ENCODE results near the gene MCRIP2. TPM values are rescaled to one million over a fixed set of nuclear protein-coding genes. Genes with fewer than 3 reads are reported as not detected.
A peak's percentile ranks its signal among the peaks of the same experiment; 100 is the strongest.

MCRIP2 gene
- total RNA-seq, 2 experiments from 2014 or later: 35.4 to 43.0 TPM

- H3K4me1 Mint-ChIP-seq: no peaks in the 10 kb centered on the region
- DNase-seq: no peak
- H3K4me3 Mint-ChIP-seq: no peak overlapping the region
- no peak for ATAC-seq (ENCODE audit: low read depth)
- POLR2A ChIA-PET: interaction anchor here (1.5 kb wide), 1 partner anchor 25 kb away, joined by 3 read pairs; no protein-coding TSS in a partner anchor
- no peaks in the 10 kb centered on the region for H3K9me3 Mint-ChIP-seq
- no peak overlapping the region for H3K27ac Mint-ChIP-seq
- H3K36me3 Mint-ChIP-seq: no peaks in the 10 kb centered on the region
- H3K27me3 Mint-ChIP-seq: no peaks in the 10 kb centered on the region
Observed at GRCh38 chr16:654034-654433, 12.4 kb downstream of the MCRIP2 start.

- Mint-ChIP-seq H3K36me3 (no peaks in the 10 kb centered on the region), H3K9me3 (no peaks in the 10 kb centered on the region), H3K27ac (no peak overlapping the region), H3K27me3 (no peaks in the 10 kb centered on the region), H3K4me1 (peaks cover 2% of the 10 kb centered on the region), H3K4me3 (no peak overlapping the region)
- ATAC-seq (ENCODE audit: low read depth) (no peak), DNase-seq (no peak)
- POLR2A ChIA-PET: no interaction called here
Observed at GRCh38 chr16:657487-657886, 15.9 kb downstream of the MCRIP2 start.

GRCh38 chr16:658679-659571 is 17.3 kb downstream of the MCRIP2 start:
- Mint-ChIP-seq H3K9me3 (no peaks in the 10 kb centered on the region), H3K4me1 (peaks cover 2% of the 10 kb centered on the region), H3K4me3 (no peak overlapping the region), H3K36me3 (peaks cover 2% of the 10 kb centered on the region), H3K27me3 (no peaks in the 10 kb centered on the region), H3K27ac (peak overlapping the region; percentile 42)
- DNase-seq (no peak), ATAC-seq (ENCODE audit: low read depth) (no peak)
- POLR2A ChIA-PET: interaction anchor here (1.0 to 1.2 kb wide), 2 partner anchors 8 to 126 kb away, joined by 3 read pairs; no protein-coding TSS in a partner anchor

DNA sequence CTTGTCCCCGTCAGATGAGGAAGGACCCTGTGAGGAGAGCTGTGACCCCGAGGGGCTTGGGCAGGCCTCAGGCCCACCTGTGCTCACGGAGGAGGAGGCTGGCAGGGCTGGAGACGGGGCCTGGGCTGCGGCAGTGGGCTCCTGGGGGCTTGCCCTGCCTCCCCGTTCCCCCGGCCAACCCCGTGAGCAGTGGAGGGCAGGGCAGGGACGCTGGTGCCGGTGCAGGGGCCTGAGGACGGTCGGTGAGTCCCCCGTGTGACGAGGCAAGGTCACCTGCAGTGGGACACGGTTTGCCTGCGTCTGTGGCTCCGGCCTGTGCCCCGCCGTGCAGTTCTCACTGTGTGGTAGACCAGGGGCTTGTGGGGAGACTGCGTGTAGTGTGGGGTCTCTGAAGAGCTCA is 18.0 kb downstream of the MCRIP2 start:
- no peak overlapping the region for H3K27ac Mint-ChIP-seq
- POLR2A ChIA-PET: interaction anchor here (1.0 to 1.2 kb wide), 2 partner anchors 9 to 125 kb away, joined by 3 read pairs; no protein-coding TSS in a partner anchor
- H3K4me3 Mint-ChIP-seq: no peak overlapping the region
- peaks cover 2% of the 10 kb centered on the region for H3K36me3 Mint-ChIP-seq
- ATAC-seq (ENCODE audit: low read depth) (no peak), DNase-seq (no peak)
- H3K9me3 Mint-ChIP-seq: no peaks in the 10 kb centered on the region
- no peaks in the 10 kb centered on the region for H3K27me3 Mint-ChIP-seq
- H3K4me1 Mint-ChIP-seq: peaks cover 2% of the 10 kb centered on the region

DNA sequence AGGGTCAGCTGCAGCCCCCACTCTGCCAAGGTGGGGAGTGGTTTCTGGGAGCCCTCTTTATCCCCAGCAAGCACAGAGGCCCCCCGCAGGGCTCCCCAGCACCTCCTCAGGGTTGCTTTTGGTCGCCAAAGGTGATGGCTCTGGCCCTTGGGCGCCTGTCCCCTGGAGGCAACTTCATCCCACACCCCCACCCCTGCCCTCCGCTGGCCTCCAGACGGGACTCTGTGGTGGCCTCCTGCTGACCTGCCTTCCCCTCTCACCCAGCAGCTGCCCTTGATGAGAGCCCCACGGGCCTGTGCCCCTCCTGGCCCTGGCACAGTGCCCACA is 18.5 kb downstream of the MCRIP2 start:
- no peaks in the 10 kb centered on the region for H3K27me3 Mint-ChIP-seq
- peaks cover 2% of the 10 kb centered on the region for H3K36me3 Mint-ChIP-seq
- no peak for ATAC-seq (ENCODE audit: low read depth)
- peaks cover 2% of the 10 kb centered on the region for H3K4me1 Mint-ChIP-seq
- no peaks in the 10 kb centered on the region for H3K9me3 Mint-ChIP-seq
- DNase-seq: no peak
- POLR2A ChIA-PET: interaction anchor here (1.0 to 1.2 kb wide), 2 partner anchors 9 to 125 kb away, joined by 3 read pairs; no protein-coding TSS in a partner anchor
- no peak overlapping the region for H3K4me3 Mint-ChIP-seq
- H3K27ac Mint-ChIP-seq: no peak overlapping the region

DNA sequence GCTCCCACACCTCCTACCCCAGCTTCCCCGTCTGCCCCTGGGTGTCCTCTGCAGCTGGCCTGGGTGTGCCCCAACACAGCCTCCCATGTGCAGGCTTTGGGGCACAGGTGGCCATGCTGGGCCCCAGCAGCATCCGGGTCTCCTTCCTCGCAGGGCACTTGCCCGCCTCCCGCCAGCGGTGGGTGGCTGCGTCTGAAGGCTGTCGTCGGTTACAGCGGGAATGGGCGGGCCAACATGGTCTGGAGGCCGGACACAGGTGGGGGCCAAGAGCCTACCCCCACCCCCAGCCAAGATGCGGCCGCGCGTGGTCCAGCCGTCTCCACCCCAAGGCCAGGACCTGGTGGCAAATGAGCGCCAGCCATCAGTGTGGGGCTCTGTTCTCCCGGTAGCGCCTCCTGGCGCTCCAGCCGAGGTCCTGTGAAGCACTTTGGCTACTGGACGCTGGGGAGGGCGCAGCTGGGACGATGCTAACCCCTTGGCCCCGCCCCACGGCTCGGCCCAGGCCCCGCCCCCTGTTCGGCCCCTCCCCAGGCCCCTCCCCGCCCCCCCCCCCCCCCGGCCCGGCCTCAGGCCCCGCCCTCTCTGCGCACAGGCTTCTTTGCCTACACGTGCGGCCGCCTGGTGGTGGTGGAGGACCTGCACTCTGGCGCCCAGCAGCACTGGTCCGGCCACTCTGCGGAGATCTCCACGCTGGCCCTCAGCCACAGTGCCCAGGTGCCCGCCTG is 19.0 kb downstream of the MCRIP2 start:
- peak; percentile 43 for ATAC-seq (ENCODE audit: low read depth)
- DNase-seq: peak; percentile 75
- no peaks in the 10 kb centered on the region for H3K9me3 Mint-ChIP-seq
- H3K4me1 Mint-ChIP-seq: peaks cover 2% of the 10 kb centered on the region
- peaks cover 2% of the 10 kb centered on the region for H3K36me3 Mint-ChIP-seq
- no peak overlapping the region for H3K27ac Mint-ChIP-seq
- H3K27me3 Mint-ChIP-seq: no peaks in the 10 kb centered on the region
- no peak overlapping the region for H3K4me3 Mint-ChIP-seq
- POLR2A ChIA-PET: interaction anchor here (1.0 to 1.2 kb wide), 2 partner anchors 10 to 124 kb away, joined by 3 read pairs; no protein-coding TSS in a partner anchor

- peaks cover 2% of the 10 kb centered on the region for H3K36me3 Mint-ChIP-seq
- ATAC-seq (ENCODE audit: low read depth) (no peak), DNase-seq (no peak)
- H3K27me3 Mint-ChIP-seq: no peaks in the 10 kb centered on the region
- POLR2A ChIA-PET: interaction anchor here (1.2 kb wide), 1 partner anchor 12 kb away, joined by 3 read pairs; the partner anchor contains the start of gene WDR90
- H3K4me3 Mint-ChIP-seq: no peak overlapping the region
- H3K9me3 Mint-ChIP-seq: no peaks in the 10 kb centered on the region
- H3K4me1 Mint-ChIP-seq: peaks cover 2% of the 10 kb centered on the region
- H3K27ac Mint-ChIP-seq: no peak overlapping the region
Observed at GRCh38 chr16:661184-661821, 19.7 kb downstream of the MCRIP2 start.

- peaks cover 2% of the 10 kb centered on the region for H3K4me1 Mint-ChIP-seq
- peaks cover 2% of the 10 kb centered on the region for H3K36me3 Mint-ChIP-seq
- POLR2A ChIA-PET: interaction anchor here (0.7 to 1.2 kb wide), 2 partner anchors 11 to 13 kb away, joined by 3 read pairs; partner anchors contain the start of gene WDR90
- DNase-seq: no peak
- no peaks in the 10 kb centered on the region for H3K9me3 Mint-ChIP-seq
- no peaks in the 10 kb centered on the region for H3K27me3 Mint-ChIP-seq
- H3K27ac Mint-ChIP-seq: no peak overlapping the region
- no peak for ATAC-seq (ENCODE audit: low read depth)
- H3K4me3 Mint-ChIP-seq: no peak overlapping the region
Observed at GRCh38 chr16:662095-662494, 20.5 kb downstream of the MCRIP2 start.

DNA sequence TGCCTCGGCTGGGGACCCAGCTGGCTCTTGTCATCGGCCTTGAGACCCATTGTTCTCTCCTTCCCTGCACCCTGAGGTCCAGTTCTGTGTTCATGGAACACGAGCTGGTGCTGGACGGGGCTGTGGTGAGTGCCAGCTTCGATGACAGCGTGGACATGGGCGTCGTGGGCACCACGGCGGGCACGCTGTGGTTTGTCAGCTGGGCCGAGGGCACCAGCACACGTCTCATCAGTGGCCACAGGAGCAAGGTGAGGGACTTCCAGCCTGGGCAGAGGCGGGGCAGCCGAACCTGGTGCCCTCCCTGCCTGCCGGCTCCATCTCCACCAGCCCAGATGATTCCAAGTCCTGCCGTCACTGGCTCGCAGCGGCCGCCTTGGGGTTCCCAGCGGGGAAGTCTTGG is 21.0 kb downstream of the MCRIP2 start:
- H3K4me1 Mint-ChIP-seq: peaks cover 2% of the 10 kb centered on the region
- no peaks in the 10 kb centered on the region for H3K27me3 Mint-ChIP-seq
- H3K4me3 Mint-ChIP-seq: no peak overlapping the region
- DNase-seq (no peak), ATAC-seq (ENCODE audit: low read depth) (no peak)
- H3K36me3 Mint-ChIP-seq: peaks cover 2% of the 10 kb centered on the region
- H3K9me3 Mint-ChIP-seq: no peaks in the 10 kb centered on the region
- POLR2A ChIA-PET: interaction anchor here (0.7 to 1.2 kb wide), 2 partner anchors 12 to 13 kb away, joined by 3 read pairs; partner anchors contain the start of gene WDR90
- H3K27ac Mint-ChIP-seq: no peak overlapping the region

- H3K27ac Mint-ChIP-seq: no peak overlapping the region
- no peaks in the 10 kb centered on the region for H3K27me3 Mint-ChIP-seq
- ATAC-seq (ENCODE audit: low read depth) (no peak), DNase-seq (no peak)
- POLR2A ChIA-PET: interaction anchor here (1.7 to 2.5 kb wide), 2 partner anchors 23 to 31 kb away, joined by 4 to 9 read pairs; partner anchors contain the start of genes METTL26 and WDR24
- no peak overlapping the region for H3K4me3 Mint-ChIP-seq
- peaks cover 2% of the 10 kb centered on the region for H3K36me3 Mint-ChIP-seq
- H3K4me1 Mint-ChIP-seq: peaks cover 4% of the 10 kb centered on the region
- H3K9me3 Mint-ChIP-seq: no peaks in the 10 kb centered on the region
Observed at GRCh38 chr16:666572-666971, 24.9 kb downstream of the MCRIP2 start.

GRCh38 chr16:667113-667779 is 25.6 kb downstream of the MCRIP2 start:
- Mint-ChIP-seq H3K36me3 (peaks cover 2% of the 10 kb centered on the region), H3K27ac (peak overlapping the region; percentile 84), H3K4me1 (peaks cover 4% of the 10 kb centered on the region), H3K4me3 (peak overlapping the region; percentile 78), H3K27me3 (no peaks in the 10 kb centered on the region), H3K9me3 (no peaks in the 10 kb centered on the region)
- peak; percentile 1 for ATAC-seq (ENCODE audit: low read depth)
- POLR2A ChIA-PET: interaction anchor here (0.5 to 2.5 kb wide), 8 partner anchors 12 to 433 kb away, joined by 3 to 18 read pairs (median 4); partner anchors contain the start of genes CIAO3, METTL26, STUB1 and WDR24
- DNase-seq: no peak

- Mint-ChIP-seq H3K27ac (peak within 1 kb of the TSS; percentile 84), H3K4me1 (peaks cover 4% of the 10 kb centered on the region), H3K9me3 (no peaks in the 10 kb centered on the region), H3K4me3 (peak within 1 kb of the TSS; percentile 78), H3K36me3 (peaks cover 1% of the 10 kb centered on the region), H3K27me3 (no peaks in the 10 kb centered on the region)
- DNase-seq (peak; percentile 97), ATAC-seq (ENCODE audit: low read depth) (peak; percentile 92)
- POLR2A ChIA-PET: interaction anchor here (0.5 to 2.5 kb wide), 8 partner anchors 11 to 434 kb away, joined by 3 to 18 read pairs (median 4); partner anchors contain the start of genes CIAO3, METTL26, STUB1 and WDR24
Observed at GRCh38 chr16:667780-668518, 26.3 kb downstream of the MCRIP2 start, which contains the start of gene RHOT2. RHOT2 (plus strand) TSS chr16:668132; CDS start chr16:668200, 68 bp downstream.
